Measurements from ENCODE around the gene POLR2H. TPM values are rescaled to one million over a fixed set of nuclear protein-coding genes. Genes with fewer than 3 reads are reported as not detected.

POLR2H gene
- total and polyA plus RNA-seq, 10 of the 15 experiments (the other 5 are each of a cell fraction or from before 2014, with no cell fraction given), result 74.2 to 357 (median 143) TPM

DNA sequence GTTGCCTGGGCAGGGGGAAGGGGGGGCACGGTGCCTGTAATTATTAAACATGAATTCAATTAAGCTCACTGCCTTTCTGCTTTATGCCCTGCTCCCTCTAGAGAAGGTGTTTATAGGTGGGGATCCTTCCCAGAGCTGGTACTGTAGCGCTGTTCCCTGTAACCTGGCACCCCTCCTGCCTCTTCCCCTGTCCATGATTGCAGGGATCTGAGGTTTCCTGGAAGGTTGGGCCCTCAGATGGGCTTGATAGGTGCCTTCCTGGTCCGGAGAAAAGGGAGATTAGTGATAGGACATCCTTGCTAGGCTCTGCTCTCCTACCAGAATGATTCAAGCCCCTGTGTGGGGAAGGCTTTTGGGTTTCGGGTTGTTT lies 26.2 kb upstream of the POLR2H start:
- ChIA-PET SMC1A (ENCODE audit: uncharacterized antibody, unreplicated experiment) (no interaction called here), POLR2A (no interaction called here), CTCF (no interaction called here), RAD21 (ENCODE audit: unreplicated experiment) (interaction anchor here (0.6 kb wide), 1 partner anchor 440 kb away, joined by 7 read pairs; no protein-coding TSS in a partner anchor)
- H3K27me3 ChIP-seq (replicated peaks in 1 of 2; ENCODE audit: control insufficient read depth in 2 of 2, insufficient read depth in 2 of 2, low read length in 1 of 2), result no peaks in the 10 kb centered on the region
- TF ChIP-seq ZBED1 (IDR thresholded peaks at IDR 0.05; ENCODE audit: borderline replicate concordance) (no peak), EED (IDR thresholded peaks at IDR 0.05; ENCODE audit: low read depth) (peak; percentile 23; the same call in 1 of the 2 replicates)
- intact Hi-C loops (cut with micrococcal nuclease; ENCODE audit: unreplicated experiment), result no loop called here
- no peak overlapping the region for H3K9ac ChIP-seq (ENCODE audit: control insufficient read depth, insufficient read depth, low read length)
- peak overlapping the region; percentile 94; the same call in 1 of the 2 replicates for H3K4me2 ChIP-seq (ENCODE audit: control insufficient read depth, insufficient read depth)
- no peaks in the 10 kb centered on the region for H3K9me3 ChIP-seq (replicated peaks; ENCODE audit: control insufficient read depth, insufficient read depth, low read length)
- H2AFZ ChIP-seq (ENCODE audit: control insufficient read depth, low read depth, low read length), result no peak overlapping the region
- DNase-seq (ENCODE audit: low read depth, low spot score), result no peak
- no peak overlapping the region for H3K27ac ChIP-seq (ENCODE audit: control insufficient read depth, insufficient read depth)
- WGBS (ENCODE audit: insufficient coverage, insufficient replicate concordance, low lambda C conversion rate, missing lambda C conversion rate), result 44% methylated on average over 4 of the region's 4 CpGs
- in situ Hi-C loops (cut with MboI), result no loop called here
- H3K79me2 ChIP-seq (ENCODE audit: control insufficient read depth, insufficient read depth, low read length), result no peaks in the 10 kb centered on the region
- H3K4me3 ChIP-seq, result no peak overlapping the region; the same call in 1 of the 2 replicates
- peaks cover 27% of the 10 kb centered on the region in 2 experiments for H3K36me3 ChIP-seq (ENCODE audit: control insufficient read depth in 2 of 2, insufficient read depth in 2 of 2, low read length in 1 of 2)
- ATAC-seq, result peak; percentile 2; the same call in 2 of the 3 replicates
- peaks cover 8% of the 10 kb centered on the region for H3K4me1 ChIP-seq (ENCODE audit: control insufficient read depth, insufficient read depth, low read length)
- BruUV-seq (replicated peaks), result no TSS peak
- peaks cover 2% of the 10 kb centered on the region for H4K20me1 ChIP-seq (ENCODE audit: control insufficient read depth, insufficient read depth)
- no peak for FAIRE-seq

DNA sequence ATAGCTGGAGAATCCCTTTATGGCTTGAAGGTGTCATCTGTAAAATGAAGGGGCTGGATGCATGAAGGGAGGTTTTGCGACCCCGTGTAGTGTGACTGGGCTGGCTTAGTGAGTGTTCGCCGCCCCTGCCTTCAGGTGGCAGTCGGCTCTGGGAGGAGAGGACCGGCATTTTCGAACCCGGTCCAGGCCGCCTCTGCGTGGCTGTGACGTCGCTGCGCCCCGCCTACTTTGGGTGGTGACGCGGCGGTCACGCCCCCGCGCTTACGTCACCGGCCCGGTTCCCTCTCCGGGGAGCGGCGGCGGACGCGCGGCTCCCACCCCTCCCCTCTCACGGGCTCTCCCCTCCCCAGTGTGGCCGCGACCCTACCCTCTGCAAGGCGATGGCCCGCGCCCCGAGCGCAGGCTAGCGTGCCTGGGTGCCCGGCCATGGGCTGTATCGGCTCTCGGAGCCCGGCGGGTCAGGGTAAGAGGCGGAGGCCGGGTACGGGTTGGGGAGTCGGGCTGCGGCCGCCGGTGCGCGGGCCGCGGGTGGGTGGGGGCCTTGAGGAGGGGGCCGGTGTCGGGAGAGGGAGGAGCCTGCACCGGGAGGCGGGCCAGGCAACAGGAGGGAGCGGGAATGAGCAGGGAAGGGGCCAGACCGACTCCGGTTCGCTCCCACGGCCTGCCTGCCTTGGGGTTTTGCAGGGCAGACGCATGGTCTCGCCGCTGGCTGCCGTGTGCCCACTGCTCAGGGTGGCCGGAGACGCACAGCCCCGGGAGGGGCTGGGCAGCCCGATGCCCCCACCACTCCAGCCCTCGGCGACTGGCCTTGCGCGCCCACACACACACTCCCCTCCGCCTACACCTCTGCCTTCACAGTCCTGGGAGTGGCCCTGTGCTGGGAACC lies 25.6 kb upstream of the POLR2H start:
- DNase-seq (ENCODE audit: low read depth, low spot score) (no peak), FAIRE-seq (peak; percentile 54), ATAC-seq (peak; percentile 80)
- in situ Hi-C loops (cut with MboI), result no loop called here
- ChIA-PET SMC1A (ENCODE audit: uncharacterized antibody, unreplicated experiment) (no interaction called here), POLR2A (no interaction called here), CTCF (no interaction called here), RAD21 (ENCODE audit: unreplicated experiment) (no interaction called here)
- Histone ChIP-seq H3K4me3 (peak overlapping the region; percentile 80), H3K4me1 (ENCODE audit: control insufficient read depth, insufficient read depth, low read length) (peaks cover 11% of the 10 kb centered on the region), H3K9me3 (replicated peaks; ENCODE audit: control insufficient read depth, insufficient read depth, low read length) (no peaks in the 10 kb centered on the region), H3K9ac (ENCODE audit: control insufficient read depth, insufficient read depth, low read length) (peak overlapping the region; percentile 45; the same call in 1 of the 2 replicates), H3K79me2 (ENCODE audit: control insufficient read depth, insufficient read depth, low read length) (no peaks in the 10 kb centered on the region), H3K27me3 (replicated peaks in 1 of 2; ENCODE audit: control insufficient read depth in 2 of 2, insufficient read depth in 2 of 2, low read length in 1 of 2) (no peaks in the 10 kb centered on the region), H3K36me3 (ENCODE audit: control insufficient read depth in 2 of 2, insufficient read depth in 2 of 2, low read length in 1 of 2) (peaks cover 23 to 26% of the 10 kb centered on the region in 2 experiments), H3K4me2 (ENCODE audit: control insufficient read depth, insufficient read depth) (peak overlapping the region; percentile 94), H4K20me1 (ENCODE audit: control insufficient read depth, insufficient read depth) (peaks cover 2% of the 10 kb centered on the region), H3K27ac (ENCODE audit: control insufficient read depth, insufficient read depth) (no peak overlapping the region; the same call in 1 of the 2 replicates), H2AFZ (ENCODE audit: control insufficient read depth, low read depth, low read length) (peak overlapping the region; percentile 74)
- BruUV-seq (replicated peaks), result no TSS peak
- intact Hi-C loops (cut with micrococcal nuclease; ENCODE audit: unreplicated experiment), result no loop called here
- WGBS (ENCODE audit: insufficient coverage, insufficient replicate concordance, low lambda C conversion rate, missing lambda C conversion rate), result 4% methylated on average over 32 of the region's 77 CpGs
- TF ChIP-seq BACH1 (IDR thresholded peaks at IDR 0.05; ENCODE audit: borderline replicate concordance), result peak; percentile 87
- peak; percentile 58; the same call in 1 of the 2 replicates for TF ChIP-seq ZBED1 (IDR thresholded peaks at IDR 0.05; ENCODE audit: borderline replicate concordance)
- no peak for TF ChIP-seq ZNF217 (IDR thresholded peaks at IDR 0.05)
- peak; percentile 73 for TF ChIP-seq ATF7 (IDR thresholded peaks at IDR 0.05; ENCODE audit: low read depth)
- no peak for TF ChIP-seq SMARCA5 (IDR thresholded peaks at IDR 0.05)
- TF ChIP-seq KAT2A (conservative IDR thresholded peaks at IDR 0.05; ENCODE audit: control insufficient read depth, low read depth, low read length), result no peak
- peak in 1 of 2 experiments; percentile 90; a peak in 2 of 3 replicates for TF ChIP-seq EGR1 (IDR thresholded peaks at IDR 0.05; ENCODE audit: borderline replicate concordance in 1 of 2, low read depth in 2 of 2, low read length in 2 of 2)
- TF ChIP-seq IKZF1 (conservative IDR thresholded peaks at IDR 0.05), result peak; percentile 6; the same call in 1 of the 2 replicates
- TF ChIP-seq BHLHE40 (IDR thresholded peaks at IDR 0.05; ENCODE audit: borderline replicate concordance in 1 of 2, low read depth in 2 of 2, low read length in 1 of 2), result peak in 1 of 2 experiments; percentile 47; a peak in 2 of 4 replicates
- TF ChIP-seq POLR2AphosphoS2 (IDR thresholded peaks at IDR 0.05; ENCODE audit: low read depth, low read length), result peak; percentile 93
- peak; percentile 99 for TF ChIP-seq CREB1 (IDR thresholded peaks at IDR 0.05; ENCODE audit: low read depth)
- TF ChIP-seq BMI1 (IDR thresholded peaks at IDR 0.05; ENCODE audit: borderline replicate concordance), result no peak
- peak; percentile 61; the same call in 1 of the 2 replicates for TF ChIP-seq SMAD5 (IDR thresholded peaks at IDR 0.05; ENCODE audit: low read depth)
- TF ChIP-seq MTA3 (IDR thresholded peaks at IDR 0.05; ENCODE audit: borderline replicate concordance, low read length), result peak; percentile 81; the same call in 1 of the 2 replicates
- TF ChIP-seq CHD2 (IDR thresholded peaks at IDR 0.05; ENCODE audit: borderline replicate concordance, low read depth, low read length), result 0 out of 2 replicates have a peak, but pooled peaks have one; percentile 35
- TF ChIP-seq WRNIP1 (IDR thresholded peaks at IDR 0.05; ENCODE audit: borderline replicate concordance, low read depth, low read length), result no peak
- TF ChIP-seq CBX5 (IDR thresholded peaks at IDR 0.05; ENCODE audit: low read depth), result 0 out of 2 replicates have a peak, but pooled peaks have one; percentile 61

Measured in GM12878 (cell line).